ENCODE results near the gene DDRGK1.

GRCh38 chr20:3233131-3233990 is 28.9 kb upstream of the DDRGK1 start:
- TF ChIP-seq CTCF (IDR thresholded peaks at IDR 0.05) (no peak), POLR2A (IDR thresholded peaks at IDR 0.05) (no peak)

All from esophagus squamous epithelium (tissue), 4 donors.